Activated naive CD8-positive, alpha-beta T cell treated with anti-CD3 and anti-CD28 coated beads, Interleukin-2, amount 50 U/mL, for 16 hours (primary cell): Measurements from ENCODE around the gene SMCHD1.
"Not testable (repeated sequence)": the region's sequence is repeated elsewhere in the genome, so short reads cannot be mapped to it uniquely, and the experiment has no call there.

Source experiments
- DNase-seq: peaks from one replicate; pipeline ENCODE4 v3.0.0-alpha.2; 2020; ENCODE audit warnings: low read depth, low spot score

Gene SMCHD1

DNA sequence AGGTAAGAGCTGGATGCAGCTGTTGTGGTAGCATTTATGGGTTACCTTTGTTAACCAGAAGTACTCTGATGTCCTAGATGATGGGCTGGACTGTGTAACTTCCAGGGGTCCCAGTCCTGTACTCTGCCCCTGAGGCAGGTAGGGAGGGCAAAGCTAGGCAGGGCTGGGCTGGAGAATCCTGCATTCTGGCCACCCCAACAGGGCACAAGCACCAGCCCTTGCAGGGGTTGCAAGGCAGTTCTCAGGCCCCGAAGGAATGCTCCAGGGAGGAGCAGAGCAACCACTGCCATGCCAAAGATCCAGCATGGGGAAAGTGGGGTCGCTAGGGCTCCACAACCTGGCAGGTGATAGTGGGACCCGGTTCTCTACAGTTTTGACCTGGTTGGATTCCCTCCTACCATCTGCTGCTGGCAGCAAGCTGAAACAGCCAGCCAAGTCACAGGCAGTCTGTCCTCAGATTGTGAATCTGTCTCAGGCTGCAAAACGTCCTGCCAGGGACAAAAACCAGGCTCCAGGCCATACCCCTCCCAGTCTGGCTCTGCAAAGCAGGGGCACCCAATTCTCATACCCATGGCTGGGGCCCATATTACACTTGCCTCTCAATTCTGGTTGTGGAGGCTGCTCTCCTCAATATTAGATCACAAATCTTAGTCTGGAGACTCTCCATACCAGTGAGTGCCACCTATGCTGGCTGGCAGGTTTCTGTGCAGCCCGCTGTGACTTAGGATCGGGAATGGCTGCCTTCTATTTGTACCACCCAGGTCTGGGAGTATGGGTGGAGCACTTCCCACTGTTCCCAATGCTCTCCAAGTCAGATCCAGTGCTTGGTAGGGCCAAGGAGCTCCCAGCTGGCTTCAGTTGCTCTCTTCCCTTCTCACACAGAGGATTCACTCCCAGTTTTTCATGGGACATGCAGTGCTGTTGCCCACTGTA is 61.1 kb downstream of the SMCHD1 start:
- no peak for DNase-seq

DNA sequence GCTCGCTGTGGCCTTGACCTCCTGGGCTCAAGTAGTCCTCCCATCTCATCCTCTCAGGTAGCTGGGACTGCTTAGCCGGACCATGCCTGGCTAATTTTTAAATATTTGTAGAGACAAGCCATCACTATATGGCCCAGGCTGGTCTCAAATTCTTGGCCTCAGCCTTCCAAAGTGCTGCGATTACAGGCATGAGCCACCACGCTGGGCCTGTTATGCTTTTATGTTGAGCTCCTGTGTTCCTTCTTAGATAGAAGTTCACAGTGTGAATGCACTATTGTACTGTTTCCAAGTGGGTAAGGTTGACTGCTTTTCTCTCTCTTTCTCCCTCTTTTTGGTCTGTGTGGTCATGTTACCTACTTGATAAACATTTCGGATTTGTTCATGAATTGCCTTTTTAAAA is 61.9 kb downstream of the SMCHD1 start:
- no peak for DNase-seq

DNA sequence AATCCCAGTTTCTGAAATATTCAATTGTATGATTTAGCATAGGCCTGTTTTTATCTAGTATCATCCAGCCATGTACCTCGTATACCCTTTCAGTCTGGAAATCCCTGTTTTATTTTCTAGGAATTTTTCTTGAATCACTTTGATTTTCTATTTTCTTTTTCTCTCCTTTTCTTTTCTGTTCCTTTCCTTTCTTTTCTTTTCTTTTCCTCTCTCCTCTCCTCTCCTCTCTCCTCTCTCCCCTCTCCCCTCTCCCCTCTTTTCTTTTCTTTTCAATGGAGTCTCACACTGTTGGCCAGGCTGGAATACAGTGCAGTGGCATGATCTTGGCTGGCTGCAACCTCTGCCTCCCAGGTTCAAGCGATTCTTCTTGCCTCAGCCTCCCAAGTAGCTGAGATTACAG is 63.5 kb downstream of the SMCHD1 start:
- no peak for DNase-seq

DNA sequence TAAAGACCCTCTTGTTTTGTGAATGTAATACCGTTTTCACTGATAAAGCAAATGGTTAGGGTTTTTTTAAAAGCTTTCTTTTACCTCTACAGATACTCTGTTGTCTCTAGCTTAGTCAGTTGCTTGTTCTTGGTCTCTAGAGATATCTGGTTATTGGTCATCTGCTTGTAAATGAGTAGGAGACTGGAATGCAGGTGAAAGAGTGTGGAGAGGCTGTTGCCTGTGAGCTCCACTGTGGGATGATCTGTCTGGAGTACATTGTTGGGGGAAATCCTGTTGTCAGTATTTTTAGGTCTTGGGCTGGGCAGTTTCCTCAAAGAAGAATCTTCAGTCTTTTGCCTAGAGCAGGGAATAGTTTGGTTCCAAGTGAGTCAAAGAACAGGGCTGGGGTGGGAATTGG is 67.7 kb downstream of the SMCHD1 start:
- DNase-seq, result no peak

DNA sequence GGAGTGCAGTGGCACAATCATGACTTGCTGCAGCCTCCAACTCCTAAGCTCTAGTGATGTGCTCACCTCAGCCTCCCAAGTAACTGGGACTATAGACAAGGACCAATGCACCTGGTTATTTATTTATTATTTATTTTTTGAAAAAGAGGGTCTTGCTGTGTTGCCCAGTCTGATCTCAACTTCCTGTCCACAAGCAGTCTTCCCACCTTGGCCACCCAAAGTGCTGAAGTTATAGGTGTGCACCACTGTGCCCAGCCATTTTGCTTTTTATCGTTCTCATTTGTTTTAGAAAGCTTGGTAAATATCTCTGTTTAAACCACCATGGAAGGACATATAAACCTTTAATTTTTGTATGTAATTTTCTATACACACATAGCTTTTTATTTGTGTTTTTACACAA is 74.2 kb downstream of the SMCHD1 start:
- no peak for DNase-seq

DNA sequence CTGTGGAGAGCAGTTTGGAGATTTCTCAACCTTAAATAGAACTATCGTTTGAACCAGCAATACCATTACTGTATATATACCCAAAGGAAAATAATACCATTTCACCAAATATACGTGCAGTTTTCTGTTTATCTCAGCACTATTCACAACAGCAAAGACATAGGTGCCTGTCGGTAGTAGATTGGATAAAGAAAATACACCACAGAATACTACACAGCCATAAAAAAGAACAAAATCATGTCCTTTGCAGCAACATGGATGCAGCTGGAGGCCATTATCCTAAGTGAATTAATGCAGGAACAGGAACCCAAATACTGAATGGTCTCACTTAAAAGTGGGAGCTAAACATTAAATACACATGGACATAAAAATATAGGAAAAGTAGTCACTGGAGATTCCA is 81.3 kb downstream of the SMCHD1 start:
- DNase-seq, result no peak

DNA sequence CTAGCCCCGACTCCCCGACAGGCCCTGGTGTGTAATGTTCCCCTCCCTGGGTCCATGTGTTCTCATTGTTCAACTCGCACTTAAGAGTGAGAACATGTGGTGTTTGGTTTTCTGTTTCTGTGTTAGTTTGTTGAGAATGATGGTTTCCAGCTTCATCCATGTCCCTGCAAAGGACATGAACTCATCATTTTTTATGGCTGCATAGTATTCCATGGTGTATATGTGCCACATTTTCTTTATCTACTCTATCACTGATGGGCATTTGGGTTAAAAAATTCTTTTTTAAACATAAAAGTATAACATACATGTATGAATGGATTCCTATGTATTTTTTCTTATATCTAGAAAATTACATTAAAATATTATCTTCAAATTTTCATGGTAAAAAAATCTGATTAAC is 84.6 kb downstream of the SMCHD1 start:
- not testable (repeated sequence) for DNase-seq

DNA sequence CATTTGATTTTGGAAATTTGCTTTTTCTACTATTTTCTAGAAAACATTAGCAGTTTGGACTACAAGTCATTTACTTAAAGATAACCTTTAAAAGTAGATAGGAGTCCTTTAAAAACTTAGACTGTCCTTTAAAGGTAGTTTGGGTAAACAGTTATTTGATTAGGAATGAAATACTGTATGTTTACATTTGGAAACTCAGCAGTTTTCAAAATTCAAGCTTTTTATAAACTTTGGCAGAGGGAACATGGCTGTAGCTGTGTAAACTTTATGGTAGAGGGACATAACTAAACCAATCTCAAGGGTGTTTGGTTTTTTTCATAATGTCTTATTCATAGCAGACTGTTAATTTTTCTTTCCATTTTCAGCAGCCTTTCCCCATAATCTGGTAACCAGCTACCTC is 90.7 kb downstream of the SMCHD1 start:
- no peak for DNase-seq

DNA sequence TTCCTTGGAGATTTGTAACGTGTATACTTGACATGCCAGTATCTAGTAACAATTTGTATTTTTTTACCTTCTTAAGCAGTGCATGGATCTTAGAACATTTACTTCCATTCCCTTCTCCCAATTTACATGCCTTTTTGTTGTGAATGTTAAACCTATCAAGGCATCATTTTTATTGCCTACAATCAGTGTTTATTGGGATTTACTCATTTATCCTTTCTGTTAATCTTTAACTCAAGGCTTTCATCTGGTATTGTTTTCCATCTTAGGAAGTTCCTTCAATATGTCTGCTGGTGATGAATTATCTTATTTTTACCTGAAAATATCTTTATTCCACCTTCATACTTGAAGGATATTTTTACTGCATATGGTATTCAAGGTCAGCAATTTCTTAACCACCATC is 102.8 kb downstream of the SMCHD1 start:
- DNase-seq, result no peak

DNA sequence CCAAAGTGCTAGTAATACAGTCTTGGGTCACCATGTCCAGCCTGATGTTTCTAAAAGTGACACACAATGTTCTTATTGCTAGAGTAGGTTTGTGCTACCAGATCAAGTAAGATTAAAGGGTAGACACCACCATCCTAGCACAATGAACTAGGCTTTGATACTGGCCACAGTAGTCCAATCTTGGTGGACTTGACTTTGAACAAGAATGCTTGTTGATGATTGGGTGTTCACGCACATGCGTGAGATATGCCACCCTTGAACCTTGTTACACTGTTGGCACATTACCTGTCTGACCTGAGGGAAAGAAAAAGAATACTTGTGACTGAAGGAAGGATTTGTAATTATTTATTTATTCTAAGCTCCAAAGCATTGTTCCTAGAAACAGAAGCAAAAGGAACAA is 119.1 kb downstream of the SMCHD1 start:
- no peak for DNase-seq

DNA sequence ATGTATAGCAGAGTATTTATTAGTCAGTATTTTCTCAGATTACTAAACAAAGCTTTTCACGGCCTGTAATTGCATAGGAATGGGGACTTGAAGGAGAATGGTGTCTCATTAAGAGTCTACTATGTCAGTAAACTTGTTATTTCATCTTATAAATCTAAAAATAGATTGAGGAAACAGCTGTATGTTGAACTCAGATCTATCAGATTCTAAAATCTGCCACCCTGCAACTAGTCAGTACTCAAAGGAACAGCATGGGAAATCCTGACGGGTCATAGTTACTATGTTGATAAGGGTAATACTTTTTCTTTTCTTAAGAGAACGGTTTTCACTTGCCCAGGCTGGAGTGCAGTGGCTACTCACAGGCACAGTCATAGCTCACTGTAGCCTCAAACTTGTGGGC is 121.1 kb downstream of the SMCHD1 start:
- DNase-seq, result no peak

DNA sequence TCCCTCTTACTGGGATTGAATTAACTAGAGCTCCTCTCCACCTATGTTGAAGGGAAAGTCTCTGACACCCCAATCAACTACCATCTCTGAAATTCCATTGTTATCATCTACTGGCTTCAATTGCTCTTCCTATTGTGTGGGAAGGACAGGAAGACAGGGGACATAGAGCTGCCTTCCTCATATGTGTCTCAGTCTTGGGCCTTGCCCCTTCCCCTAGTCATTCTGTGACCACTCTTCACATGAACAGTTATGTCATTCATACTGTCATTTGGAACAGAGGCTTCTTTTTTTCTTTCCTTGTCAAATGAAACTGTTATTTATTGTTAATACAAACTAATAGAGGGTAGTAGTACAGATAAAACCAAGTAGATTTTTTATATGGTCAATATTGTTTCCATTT is 121.7 kb downstream of the SMCHD1 start:
- no peak for DNase-seq

DNA sequence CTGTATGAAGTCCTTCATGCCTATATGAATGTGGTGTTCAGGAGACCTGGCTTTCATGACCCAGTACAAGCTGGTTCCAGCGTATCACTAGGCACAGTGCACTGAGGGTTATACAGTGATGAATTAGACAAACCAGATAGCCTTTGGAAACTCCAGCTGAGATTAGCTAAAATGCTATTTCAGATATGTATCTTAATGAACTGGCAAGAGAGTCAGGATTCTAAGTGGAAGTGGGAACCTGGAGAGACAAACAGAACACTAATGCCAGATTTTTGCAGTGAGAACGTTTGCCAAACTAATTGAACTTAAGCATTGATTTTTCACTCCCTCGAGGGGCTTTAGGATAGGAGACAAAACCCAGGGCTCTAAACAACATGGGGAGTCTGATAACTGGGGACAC is 125.2 kb downstream of the SMCHD1 start:
- DNase-seq, result no peak

DNA sequence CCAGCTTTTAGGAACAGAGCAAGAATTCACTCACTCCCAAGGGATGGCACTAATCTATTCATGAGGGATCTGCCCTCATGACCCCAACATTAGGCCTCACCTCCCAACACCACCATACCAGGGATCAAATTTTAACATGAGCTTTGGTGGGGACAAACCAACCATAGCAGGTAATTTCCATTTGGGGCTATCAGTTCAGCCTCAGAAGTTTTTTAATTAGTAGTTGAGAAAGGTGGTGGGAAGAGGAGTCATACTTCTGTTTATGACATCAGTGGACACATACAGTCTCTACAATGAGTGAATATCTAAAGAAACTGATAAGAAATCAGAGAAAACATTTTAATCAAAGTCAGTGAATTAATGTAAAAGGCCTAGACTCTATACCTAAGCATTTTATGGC is 131.7 kb downstream of the SMCHD1 start:
- DNase-seq, result no peak

DNA sequence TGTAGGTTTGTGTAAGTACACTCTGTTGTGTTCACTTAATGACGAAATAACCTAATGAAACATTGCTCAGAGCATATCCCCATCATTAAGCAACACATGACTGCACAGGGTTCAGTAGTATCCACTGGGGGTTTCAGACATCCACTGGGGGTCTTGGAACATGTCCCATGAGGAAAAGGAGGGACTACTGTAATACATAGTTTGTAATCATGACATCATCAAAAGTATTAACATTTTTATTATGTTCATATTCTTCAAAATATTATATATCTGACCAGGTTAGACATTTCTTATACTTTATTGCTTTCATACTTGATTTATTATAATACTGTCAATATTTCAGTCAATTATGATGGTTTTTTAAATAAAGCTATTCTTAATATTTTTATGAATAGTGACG is 136.9 kb downstream of the SMCHD1 start:
- DNase-seq, result no peak

DNA sequence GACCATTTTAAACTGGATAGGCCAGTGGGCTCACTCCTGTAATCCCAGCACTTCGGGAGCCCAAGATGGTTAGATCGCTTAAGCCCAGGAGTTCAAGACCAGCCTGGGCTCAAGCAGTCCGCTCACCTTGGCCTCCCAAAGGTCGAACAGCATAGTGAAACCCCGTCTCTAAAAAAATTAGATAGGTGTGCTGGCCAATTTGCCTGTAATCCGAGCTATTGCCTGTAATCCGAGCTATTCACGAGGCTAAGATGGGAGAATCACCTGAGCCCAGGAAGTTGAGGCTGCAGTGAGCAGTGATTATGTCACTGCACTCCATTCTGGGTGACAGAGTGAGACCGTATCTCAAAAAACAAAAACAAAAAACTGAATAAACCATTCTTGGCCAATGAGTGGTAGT is 138.6 kb downstream of the SMCHD1 start:
- no peak for DNase-seq

DNA sequence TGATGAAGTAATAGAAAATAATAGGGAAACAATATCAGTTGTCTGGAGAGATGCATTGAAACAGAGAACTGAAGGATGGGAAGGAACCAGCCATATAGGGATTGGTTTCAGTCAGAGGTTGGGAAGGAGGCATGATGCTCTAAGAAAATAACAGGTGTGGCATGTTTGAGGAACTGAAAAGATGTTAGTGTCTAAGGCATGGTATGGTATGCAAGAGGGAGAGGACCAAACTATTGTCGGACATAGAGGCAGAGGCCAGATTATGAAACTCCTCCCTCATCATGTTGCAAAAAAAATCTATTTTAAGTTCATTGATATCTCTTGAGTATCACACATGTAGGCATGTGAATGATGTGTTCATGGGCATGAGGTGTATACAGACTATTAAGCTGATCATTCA is 142.4 kb downstream of the SMCHD1 start:
- no peak for DNase-seq

DNA sequence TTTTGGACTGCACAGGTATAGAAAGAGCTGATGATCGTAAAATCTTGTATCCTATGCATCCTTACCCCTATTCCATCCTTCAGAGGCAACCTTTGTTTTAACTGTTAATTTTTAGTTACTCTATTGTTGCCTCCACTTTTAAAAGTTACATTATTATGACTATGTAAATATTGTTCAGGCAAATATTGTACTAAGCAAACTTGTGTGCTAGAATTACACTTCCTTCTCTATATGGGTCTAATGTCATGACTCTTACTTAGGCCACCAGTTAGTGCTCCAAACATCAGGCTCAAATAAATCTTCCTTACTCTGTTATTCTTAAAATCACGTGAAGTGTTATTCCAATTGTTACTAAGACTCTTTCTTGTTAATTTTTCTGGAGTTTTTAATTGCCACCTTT is 143.8 kb downstream of the SMCHD1 start:
- no peak for DNase-seq

DNA sequence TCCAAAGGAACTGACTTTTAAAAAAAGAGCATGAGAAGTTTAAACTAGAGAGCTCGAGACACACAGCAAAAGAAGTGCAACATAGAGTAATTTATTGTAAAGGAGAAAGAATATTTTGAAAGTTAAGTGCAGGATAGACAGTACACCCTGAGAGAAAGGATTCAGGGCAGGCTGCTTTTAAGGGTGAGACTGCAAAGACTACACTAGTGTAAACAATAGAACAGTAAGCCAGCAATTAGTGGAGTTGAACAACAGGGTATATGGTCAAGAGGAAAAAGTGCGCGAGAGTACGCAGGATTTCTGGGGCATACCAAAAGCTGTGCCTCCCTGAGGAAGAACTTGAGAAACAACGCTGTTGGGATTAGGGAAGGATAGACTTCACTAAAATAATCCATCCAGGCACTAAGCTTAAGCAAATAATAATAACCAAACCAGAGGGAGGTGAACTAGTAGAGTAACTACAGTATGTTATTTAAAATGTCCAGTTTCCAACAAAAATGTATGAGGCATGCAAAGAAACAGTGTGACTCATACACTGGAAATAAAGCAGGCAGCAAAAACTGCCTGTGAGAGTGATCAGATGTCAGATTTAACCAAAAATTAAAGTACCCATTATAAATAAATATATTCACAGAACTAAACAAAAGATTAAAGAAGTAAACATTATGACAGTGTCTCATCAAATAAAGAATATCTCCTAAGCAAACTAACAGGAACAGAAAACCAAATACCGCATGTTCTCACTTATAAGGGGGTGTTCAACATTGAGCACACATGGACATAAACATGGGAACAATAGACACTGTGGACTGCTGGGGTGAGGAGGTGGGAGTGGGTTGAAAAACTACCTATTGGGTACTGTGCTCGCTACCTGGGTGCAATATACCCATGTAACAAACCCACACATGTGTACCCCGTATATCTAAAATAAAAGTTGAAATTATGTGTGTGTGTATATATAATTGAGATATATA is 150.7 kb downstream of the SMCHD1 start:
- no peak for DNase-seq

DNA sequence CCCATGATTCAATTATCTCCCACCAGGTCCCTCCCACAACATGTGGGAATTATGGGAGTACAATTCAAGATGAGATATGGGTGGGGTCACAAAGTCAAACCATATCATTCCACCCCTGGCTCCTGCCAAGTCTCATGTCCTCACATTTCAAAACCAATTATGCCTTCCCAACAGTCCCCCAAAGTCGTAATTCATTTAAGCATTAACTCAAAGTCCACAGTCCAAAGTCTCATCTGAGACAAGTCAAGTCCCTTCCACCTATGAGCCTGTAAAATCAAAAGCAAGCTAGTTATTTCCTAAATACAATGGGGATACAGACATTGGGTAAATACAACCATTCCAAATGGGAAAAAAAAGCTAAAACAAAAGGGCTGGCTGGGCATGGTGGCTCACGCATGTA is 153.1 kb downstream of the SMCHD1 start:
- not testable (repeated sequence) for DNase-seq

DNA sequence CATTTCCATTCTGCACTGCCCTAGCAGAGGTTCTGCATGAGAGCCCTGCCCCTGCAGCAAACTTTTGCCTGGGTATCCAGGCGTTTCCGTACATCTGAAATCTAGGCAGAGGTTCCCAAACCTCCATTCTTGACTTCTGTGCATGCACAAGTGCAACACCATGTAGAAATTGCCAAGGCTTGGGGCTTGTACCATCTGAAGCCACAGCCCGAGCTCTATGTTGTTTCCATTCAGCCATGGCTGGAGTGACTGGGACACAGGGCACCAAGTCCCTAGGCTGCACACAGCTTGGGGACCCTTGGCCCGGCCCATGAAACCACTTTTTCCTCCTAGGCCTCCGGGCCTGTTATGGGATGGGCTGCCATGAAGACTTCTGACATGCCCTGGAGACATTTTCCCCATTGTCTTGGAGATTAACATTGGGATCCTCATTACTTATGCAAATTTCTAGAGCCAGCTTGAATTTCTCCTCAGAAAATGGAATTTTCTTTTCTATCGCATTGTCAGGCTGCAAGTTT is 154.2 kb downstream of the SMCHD1 start:
- not testable (repeated sequence) for DNase-seq

DNA sequence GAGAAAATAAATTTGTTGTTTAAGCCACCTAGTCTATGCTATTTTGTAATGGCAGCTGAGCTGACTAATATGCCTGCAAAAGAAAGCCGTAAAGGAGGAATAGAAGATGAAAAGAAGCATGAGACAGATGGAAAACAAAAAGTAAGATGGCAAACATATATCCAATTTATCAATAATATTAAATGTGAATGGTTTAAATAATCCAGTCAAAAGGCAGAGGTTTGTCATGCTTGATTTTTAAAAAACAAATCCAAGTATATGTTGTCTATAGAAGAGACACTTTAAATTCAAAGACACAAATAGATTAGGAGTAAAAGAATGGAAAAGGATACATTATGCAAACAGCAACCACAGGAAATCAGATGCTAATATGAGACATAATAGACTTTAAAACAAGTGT is 155.9 kb downstream of the SMCHD1 start:
- DNase-seq, result no peak
